GM23338 (cell line): Measurements from ENCODE around the gene HS3ST1.

Experiments
- CREB1 ChIP-seq: fragments of 250-450 bp; sonication (Bioruptor Pico); IDR thresholded peaks from 2 replicates; pipeline ENCODE4 v1.5.0; 2020; ENCODE audit warnings: low read depth, mild to moderate bottlenecking, moderate library complexity
- CTCF ChIP-seq, 2 experiments: fragments of 200-600 bp in 1 of 2; sonication (generic) in 1 of 2; conservative IDR thresholded peaks; 2 replicates each; pipeline versions ENCODE4 v1.5.1 to v1.6.1; 2016 to 2017; ENCODE audit warnings: antibody characterized with exemption in 2 of 2, low read depth in 2 of 2, mild to moderate bottlenecking in 2 of 2, moderate library complexity in 1 of 2
- ETS1 ChIP-seq: IDR thresholded peaks from 2 replicates; pipeline ENCODE4 v1.6.1; 2016; ENCODE audit warnings: antibody characterized with exemption
- EZH2 ChIP-seq: fragments of 200-600 bp; sonication (generic); IDR thresholded peaks from one replicate; pipeline ENCODE4 v1.8.0; 2017; ENCODE audit warnings: antibody characterized with exemption, mild to moderate bottlenecking, low read depth; ENCODE audit not compliant: unreplicated experiment
- EZH2phosphoT487 ChIP-seq: fragments of 200-600 bp; sonication (generic); IDR thresholded peaks from one replicate; pipeline ENCODE4 v1.8.1; 2018; ENCODE audit warnings: antibody characterized with exemption; ENCODE audit not compliant: unreplicated experiment
- JUNB ChIP-seq: IDR thresholded peaks from one replicate; pipeline ENCODE4 v1.6.1; 2016; ENCODE audit warnings: antibody characterized with exemption; ENCODE audit not compliant: unreplicated experiment
- NANOG ChIP-seq: IDR thresholded peaks from 2 replicates; pipeline ENCODE4 v1.6.1; 2016; ENCODE audit warnings: antibody characterized with exemption, borderline replicate concordance
- POLR2AphosphoS5 ChIP-seq: IDR thresholded peaks from 2 replicates; pipeline ENCODE4 v1.6.1; 2016; ENCODE audit warnings: antibody characterized with exemption, low read depth
- STAT1 ChIP-seq: IDR thresholded peaks from one replicate; pipeline ENCODE4 v1.6.1; 2016; ENCODE audit warnings: antibody characterized with exemption; ENCODE audit not compliant: unreplicated experiment
- ZNF114 ChIP-seq: fragments of 250-450 bp; sonication (Bioruptor Pico); IDR thresholded peaks from 2 replicates; pipeline ENCODE4 v1.5.0; 2020; ENCODE audit warnings: mild to moderate bottlenecking, moderate library complexity
- ZNF331 ChIP-seq: fragments of 250-450 bp; sonication (Bioruptor Pico); IDR thresholded peaks from 2 replicates; pipeline ENCODE4 v1.5.0; 2020; ENCODE audit warnings: low read depth, mild to moderate bottlenecking, moderate library complexity
- TF ChIP-seq, protein P1 (sequence below): IDR thresholded peaks from one replicate; pipeline ENCODE4 v1.6.1; 2018; ENCODE audit warnings: antibody characterized with exemption; ENCODE audit not compliant: unreplicated experiment
- TF ChIP-seq, protein P2 (sequence below): fragments of 250-450 bp; sonication (Bioruptor Pico); IDR thresholded peaks from 2 replicates; pipeline ENCODE4 v1.5.0; 2020; ENCODE audit warnings: mild to moderate bottlenecking, moderate library complexity

GRCh38 chr4:11399461-11399971 lies 29.2 kb downstream of the HS3ST1 start:
- no peak for TF ChIP-seq CTCF (conservative IDR thresholded peaks at IDR 0.05; ENCODE audit: low read depth in 2 of 2)
- TF ChIP-seq POLR2AphosphoS5, result no peak
- TF ChIP-seq EZH2, result no peak
- no peak for TF ChIP-seq JUNB
- no peak for TF ChIP-seq EZH2phosphoT487
- TF ChIP-seq STAT1, result no peak
- TF ChIP-seq, protein P1, sequence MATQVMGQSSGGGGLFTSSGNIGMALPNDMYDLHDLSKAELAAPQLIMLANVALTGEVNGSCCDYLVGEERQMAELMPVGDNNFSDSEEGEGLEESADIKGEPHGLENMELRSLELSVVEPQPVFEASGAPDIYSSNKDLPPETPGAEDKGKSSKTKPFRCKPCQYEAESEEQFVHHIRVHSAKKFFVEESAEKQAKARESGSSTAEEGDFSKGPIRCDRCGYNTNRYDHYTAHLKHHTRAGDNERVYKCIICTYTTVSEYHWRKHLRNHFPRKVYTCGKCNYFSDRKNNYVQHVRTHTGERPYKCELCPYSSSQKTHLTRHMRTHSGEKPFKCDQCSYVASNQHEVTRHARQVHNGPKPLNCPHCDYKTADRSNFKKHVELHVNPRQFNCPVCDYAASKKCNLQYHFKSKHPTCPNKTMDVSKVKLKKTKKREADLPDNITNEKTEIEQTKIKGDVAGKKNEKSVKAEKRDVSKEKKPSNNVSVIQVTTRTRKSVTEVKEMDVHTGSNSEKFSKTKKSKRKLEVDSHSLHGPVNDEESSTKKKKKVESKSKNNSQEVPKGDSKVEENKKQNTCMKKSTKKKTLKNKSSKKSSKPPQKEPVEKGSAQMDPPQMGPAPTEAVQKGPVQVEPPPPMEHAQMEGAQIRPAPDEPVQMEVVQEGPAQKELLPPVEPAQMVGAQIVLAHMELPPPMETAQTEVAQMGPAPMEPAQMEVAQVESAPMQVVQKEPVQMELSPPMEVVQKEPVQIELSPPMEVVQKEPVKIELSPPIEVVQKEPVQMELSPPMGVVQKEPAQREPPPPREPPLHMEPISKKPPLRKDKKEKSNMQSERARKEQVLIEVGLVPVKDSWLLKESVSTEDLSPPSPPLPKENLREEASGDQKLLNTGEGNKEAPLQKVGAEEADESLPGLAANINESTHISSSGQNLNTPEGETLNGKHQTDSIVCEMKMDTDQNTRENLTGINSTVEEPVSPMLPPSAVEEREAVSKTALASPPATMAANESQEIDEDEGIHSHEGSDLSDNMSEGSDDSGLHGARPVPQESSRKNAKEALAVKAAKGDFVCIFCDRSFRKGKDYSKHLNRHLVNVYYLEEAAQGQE, result no peak
- TF ChIP-seq CREB1 (CRISPR knock-in tag), result no peak
- TF ChIP-seq ETS1, result no peak
- no peak for TF ChIP-seq ZNF331 (CRISPR knock-in tag)
- TF ChIP-seq, protein P2, sequence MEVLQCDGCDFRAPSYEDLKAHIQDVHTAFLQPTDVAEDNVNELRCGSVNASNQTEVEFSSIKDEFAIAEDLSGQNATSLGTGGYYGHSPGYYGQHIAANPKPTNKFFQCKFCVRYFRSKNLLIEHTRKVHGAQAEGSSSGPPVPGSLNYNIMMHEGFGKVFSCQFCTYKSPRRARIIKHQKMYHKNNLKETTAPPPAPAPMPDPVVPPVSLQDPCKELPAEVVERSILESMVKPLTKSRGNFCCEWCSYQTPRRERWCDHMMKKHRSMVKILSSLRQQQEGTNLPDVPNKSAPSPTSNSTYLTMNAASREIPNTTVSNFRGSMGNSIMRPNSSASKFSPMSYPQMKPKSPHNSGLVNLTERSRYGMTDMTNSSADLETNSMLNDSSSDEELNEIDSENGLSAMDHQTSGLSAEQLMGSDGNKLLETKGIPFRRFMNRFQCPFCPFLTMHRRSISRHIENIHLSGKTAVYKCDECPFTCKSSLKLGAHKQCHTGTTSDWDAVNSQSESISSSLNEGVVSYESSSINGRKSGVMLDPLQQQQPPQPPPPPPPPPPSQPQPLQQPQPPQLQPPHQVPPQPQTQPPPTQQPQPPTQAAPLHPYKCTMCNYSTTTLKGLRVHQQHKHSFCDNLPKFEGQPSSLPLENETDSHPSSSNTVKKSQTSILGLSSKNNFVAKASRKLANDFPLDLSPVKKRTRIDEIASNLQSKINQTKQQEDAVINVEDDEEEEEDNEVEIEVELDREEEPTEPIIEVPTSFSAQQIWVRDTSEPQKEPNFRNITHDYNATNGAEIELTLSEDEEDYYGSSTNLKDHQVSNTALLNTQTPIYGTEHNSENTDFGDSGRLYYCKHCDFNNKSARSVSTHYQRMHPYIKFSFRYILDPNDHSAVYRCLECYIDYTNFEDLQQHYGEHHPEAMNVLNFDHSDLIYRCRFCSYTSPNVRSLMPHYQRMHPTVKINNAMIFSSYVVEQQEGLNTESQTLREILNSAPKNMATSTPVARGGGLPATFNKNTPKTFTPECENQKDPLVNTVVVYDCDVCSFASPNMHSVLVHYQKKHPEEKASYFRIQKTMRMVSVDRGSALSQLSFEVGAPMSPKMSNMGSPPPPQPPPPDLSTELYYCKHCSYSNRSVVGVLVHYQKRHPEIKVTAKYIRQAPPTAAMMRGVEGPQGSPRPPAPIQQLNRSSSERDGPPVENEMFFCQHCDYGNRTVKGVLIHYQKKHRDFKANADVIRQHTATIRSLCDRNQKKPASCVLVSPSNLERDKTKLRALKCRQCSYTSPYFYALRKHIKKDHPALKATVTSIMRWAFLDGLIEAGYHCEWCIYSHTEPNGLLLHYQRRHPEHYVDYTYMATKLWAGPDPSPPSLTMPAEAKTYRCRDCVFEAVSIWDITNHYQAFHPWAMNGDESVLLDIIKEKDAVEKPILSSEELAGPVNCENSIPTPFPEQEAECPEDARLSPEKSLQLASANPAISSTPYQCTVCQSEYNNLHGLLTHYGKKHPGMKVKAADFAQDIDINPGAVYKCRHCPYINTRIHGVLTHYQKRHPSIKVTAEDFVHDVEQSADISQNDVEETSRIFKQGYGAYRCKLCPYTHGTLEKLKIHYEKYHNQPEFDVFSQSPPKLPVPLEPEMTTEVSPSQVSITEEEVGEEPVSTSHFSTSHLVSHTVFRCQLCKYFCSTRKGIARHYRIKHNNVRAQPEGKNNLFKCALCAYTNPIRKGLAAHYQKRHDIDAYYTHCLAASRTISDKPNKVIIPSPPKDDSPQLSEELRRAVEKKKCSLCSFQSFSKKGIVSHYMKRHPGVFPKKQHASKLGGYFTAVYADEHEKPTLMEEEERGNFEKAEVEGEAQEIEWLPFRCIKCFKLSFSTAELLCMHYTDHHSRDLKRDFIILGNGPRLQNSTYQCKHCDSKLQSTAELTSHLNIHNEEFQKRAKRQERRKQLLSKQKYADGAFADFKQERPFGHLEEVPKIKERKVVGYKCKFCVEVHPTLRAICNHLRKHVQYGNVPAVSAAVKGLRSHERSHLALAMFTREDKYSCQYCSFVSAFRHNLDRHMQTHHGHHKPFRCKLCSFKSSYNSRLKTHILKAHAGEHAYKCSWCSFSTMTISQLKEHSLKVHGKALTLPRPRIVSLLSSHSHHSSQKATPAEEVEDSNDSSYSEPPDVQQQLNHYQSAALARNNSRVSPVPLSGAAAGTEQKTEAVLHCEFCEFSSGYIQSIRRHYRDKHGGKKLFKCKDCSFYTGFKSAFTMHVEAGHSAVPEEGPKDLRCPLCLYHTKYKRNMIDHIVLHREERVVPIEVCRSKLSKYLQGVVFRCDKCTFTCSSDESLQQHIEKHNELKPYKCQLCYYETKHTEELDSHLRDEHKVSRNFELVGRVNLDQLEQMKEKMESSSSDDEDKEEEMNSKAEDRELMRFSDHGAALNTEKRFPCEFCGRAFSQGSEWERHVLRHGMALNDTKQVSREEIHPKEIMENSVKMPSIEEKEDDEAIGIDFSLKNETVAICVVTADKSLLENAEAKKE (CRISPR knock-in tag), result no peak
- TF ChIP-seq ZNF114 (CRISPR knock-in tag), result no peak
- no peak for TF ChIP-seq NANOG
